GM18870 (cell line): ENCODE data around the gene LIMA1.
"Not testable (repeated sequence)": the region's sequence is repeated elsewhere in the genome, so short reads cannot be mapped to it uniquely, and the experiment has no call there.

Experiments used
- ATAC-seq: cut with Tn5 transposase; IDR thresholded peaks from one replicate; pipeline ENCODE4 v1.9.1; 2021; ENCODE audit warnings: moderate library complexity; ENCODE audit not compliant: unreplicated experiment

LIMA1 gene

GRCh38 chr12:50248883-50249282 lies 34.4 kb downstream of the LIMA1 start:
- ATAC-seq = no peak

DNA sequence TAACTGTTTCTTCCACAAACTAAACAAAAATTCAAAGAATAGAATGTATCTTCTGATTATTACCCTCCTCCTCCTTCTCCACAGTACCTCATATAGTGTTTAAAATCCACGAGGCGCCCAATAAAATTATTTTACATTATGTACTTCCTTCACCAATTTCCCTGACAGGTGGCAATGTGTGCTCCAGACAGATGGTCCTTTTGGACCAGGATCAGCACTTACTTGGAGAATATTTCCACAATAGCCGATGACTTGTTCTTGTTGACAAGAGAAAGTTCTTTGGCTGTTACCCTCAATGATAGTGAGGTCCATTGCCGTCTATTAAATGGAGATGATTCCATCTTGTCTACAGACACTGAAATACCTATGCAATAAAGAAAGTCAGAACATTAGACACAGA lies 34.9 kb downstream of the LIMA1 start:
- ATAC-seq = no peak

- not testable (repeated sequence) for ATAC-seq
Observed at GRCh38 chr12:50247665-50248064, 35.7 kb downstream of the LIMA1 start.

DNA sequence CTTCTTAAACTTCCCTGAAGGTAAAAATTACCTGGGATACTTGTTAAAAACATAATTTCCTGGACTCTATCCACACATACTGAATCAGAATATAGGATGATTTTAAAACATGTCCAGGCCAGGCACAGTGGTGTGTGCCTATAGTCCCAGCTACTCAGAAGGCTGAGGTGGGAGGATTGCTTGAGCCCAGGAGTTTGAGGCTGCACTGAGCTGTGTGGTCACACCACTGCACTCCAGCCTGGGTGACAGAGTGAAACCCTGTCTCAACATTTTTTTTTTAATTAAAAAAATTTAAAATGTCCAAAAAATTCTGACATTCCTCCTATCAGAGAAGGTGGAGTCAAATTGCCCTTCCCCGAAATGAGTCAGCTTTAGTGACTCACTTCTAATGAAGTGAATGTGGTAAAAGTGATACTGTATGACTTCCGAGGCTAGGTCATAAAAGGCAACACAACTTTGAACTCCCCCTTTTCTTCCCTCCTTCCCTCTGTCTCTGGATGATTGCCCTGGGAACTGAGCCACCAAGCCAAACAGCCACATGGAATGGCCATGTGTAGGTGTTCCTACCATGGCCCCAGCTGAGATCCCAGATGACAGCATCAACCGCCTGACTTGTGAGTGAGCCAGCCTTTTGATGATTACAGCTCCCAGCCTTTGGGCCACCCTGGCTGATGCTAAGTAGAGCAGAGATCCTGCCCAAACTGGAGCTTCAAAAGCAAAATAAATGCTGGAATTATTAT lies 36.3 kb downstream of the LIMA1 start:
- peak; percentile 62 for ATAC-seq

DNA sequence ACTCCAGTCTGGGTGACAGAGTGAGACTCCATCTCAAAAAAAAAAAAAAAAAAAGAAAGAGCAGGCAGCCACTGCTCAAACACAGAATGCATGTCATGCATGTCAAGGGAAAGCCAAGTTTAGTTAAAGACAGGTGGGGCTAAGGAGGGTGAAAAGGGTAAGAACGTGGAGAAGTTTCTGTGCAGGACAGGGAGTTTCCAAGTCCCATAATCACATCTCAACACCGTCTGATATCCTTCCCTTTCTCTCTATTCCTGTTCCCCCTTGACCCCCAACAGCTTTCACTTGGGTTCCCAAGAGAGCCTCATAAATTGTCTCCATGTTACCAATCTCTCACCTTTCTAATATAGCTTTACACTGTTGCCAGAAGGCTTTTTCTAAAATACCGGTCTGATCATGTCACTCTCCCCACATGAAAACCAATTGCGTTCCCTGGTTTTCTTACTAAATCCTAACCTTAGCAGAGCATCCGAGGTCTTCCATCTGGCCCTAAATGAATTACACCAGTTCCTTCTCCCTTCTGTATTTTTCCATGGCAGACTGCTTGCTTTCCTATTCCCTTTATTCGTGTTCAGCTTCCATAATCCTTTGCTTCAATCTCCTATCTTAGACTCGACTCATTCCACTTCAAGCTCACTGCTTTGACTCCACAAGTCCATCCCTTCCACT lies 37.0 kb downstream of the LIMA1 start:
- peak; percentile 8 for ATAC-seq

- no peak for ATAC-seq
Observed at GRCh38 chr12:50243507-50243906, 39.8 kb downstream of the LIMA1 start.

DNA sequence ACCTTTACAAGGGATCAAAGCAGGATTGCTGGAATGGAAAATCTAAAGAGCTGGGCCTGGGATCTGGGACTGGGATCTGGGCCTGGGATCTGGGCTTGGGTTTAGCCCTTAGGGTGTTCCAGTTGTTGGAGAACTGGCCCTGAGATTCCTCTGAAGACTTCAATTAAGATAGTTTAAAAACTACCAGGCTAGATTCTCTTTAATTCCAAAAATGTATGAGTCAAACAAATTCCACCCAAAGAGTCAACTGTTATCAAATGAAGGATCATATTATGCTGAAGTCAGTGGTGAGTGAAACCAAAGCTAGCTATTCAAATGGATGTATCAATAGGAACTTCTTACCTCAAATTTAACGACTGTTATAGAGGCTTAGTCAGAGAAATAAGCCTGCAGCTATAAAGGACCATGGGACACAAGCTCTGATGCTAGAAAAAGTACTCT lies 40.5 kb downstream of the LIMA1 start:
- no peak for ATAC-seq

- no peak for ATAC-seq
Observed at GRCh38 chr12:50241178-50241577, 42.1 kb downstream of the LIMA1 start.

- ATAC-seq = no peak
Observed at GRCh38 chr12:50240792-50241114, 42.6 kb downstream of the LIMA1 start.

- no peak for ATAC-seq
Observed at GRCh38 chr12:50240096-50240791, 43.1 kb downstream of the LIMA1 start.

GRCh38 chr12:50239355-50239891 lies 43.9 kb downstream of the LIMA1 start:
- ATAC-seq = no peak

DNA sequence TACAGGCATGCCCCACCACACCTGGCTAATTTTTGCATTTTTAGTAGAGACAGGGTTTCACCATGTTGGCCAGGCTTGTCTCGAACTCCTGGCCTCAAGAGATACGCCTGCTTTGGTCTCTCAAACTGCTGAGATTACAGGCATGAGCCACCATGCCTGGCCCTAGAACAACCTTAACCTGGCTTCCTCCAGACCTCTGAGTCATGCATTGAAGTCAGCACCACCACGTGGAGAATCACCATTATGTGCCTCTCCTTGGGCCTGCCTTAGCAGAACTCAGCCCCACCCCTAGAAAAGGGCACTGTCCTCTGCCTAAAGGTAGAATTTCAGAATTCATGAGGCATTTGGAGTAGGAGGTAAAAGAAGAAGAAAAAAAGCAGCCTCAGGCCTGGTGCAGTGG lies 49.0 kb downstream of the LIMA1 start:
- ATAC-seq = no peak

DNA sequence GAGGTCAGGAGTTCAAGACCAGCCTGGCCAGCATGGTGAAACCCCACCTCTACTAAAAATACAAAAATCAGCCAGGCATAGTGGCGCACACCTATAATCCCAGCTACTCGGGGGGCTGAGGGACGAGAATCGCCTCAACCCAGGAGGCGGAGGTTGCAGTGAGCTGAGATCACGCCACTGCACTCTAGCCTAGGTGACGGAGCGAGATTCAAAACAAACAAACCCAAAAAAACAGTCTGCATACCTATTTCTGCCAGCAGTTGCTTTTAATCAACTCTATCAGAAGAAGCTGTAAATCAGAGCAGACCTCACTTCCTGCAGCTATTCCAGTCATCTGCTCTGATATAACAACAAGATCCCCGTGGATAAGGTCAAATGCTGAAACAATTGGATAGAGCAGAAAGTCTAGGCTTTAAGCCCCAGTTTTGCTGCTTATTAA lies 50.5 kb downstream of the LIMA1 start:
- no peak for ATAC-seq

- no peak for ATAC-seq
Observed at GRCh38 chr12:50232206-50232605, 51.1 kb downstream of the LIMA1 start.

DNA sequence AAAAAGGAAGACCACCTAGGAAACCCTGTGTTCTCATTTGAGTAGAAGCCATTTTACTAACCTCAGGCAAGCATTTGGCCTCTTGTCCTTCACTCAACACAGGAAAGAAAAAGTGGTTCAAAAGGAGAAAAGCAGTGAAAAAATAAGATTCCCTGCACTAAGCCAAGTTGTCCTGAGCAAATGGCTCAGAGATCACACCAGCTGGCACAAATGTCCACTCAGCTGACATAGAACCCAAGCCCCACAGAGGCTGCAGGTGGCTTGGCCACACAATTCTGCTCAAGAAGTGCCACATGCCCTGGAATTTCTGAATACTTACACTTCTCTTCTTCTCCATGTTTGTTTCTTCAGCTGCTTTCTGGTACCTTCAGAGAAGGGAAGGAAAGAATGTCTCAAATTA lies 52.0 kb downstream of the LIMA1 start:
- ATAC-seq = no peak

DNA sequence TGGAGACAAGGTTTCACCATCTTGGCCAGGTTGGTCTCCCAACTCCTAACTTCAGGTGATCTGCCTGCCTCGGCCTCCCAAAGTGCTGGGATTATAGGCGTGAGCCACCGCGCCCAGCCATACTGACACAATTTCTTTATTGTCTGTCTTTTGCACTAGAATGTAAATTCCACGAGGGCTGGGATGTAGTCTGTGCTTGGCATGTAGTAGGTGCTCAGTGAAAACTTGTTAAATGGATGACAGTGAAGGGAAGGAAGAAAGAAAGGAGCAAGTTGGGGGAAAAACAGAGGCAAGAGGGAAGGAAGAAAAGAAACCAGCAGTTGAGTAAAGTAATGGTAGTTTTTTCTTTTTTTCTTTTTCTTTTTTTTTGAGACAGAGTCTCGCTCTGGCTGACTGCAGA lies 53.1 kb downstream of the LIMA1 start:
- ATAC-seq = no peak

GRCh38 chr12:50224026-50224692 lies 59.2 kb downstream of the LIMA1 start:
- ATAC-seq = no peak

GRCh38 chr12:50222275-50222783 lies 61.0 kb downstream of the LIMA1 start:
- ATAC-seq = no peak

DNA sequence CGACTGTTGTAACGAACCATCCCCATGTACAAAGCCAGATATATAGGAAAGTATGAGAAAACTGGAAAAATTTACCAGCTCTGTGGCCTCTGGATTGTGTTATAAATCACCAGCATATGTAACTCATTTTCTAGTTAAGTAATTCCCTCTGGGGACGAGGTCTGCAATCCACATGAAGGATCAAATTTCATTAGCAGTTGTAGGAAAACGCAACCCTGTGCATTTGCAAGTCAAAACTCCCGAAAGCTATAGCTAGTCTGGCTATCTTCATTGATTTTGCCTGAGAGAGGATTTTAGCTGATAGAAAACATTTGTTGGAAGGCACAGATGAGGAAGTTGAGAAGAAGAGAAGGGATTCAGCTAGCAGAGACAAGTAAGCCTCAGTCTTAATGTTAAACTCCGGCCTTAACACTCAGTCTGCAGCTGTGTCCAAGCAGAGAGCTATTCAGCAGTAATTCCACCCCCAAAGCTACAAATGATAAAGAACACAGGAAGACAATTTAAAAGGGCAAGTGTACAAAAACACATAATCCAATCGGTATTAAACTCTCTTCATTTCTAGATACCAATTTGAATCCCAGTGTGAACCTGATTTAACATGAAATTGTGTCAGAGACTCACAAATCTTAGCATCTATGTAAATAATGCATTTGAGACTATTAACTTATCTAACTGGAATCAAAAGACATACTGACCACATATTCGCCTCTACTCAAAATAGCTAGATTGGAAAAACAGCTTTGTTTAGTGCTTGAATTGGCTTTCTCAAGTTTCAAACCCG lies 61.9 kb downstream of the LIMA1 start:
- peak; percentile 34 for ATAC-seq

GRCh38 chr12:50220363-50220995 lies 62.8 kb downstream of the LIMA1 start:
- ATAC-seq = peak; percentile 50
